Measurements from ENCODE around the gene VARS1. TPM values are rescaled to one million over a fixed set of nuclear protein-coding genes. Genes with fewer than 3 reads are reported as not detected.
A peak's percentile ranks its signal among the peaks of the same experiment; 100 is the strongest.
"Not testable (repeated sequence)": the region's sequence is repeated elsewhere in the genome, so short reads cannot be mapped to it uniquely, and the experiment has no call there.

VARS1 gene
- total RNA-seq, 1 donor from 2014 or later = 73.4 TPM

- no peak for TF ChIP-seq CTCF (IDR thresholded peaks at IDR 0.05)
- Mint-ChIP-seq H3K4me3 (ENCODE audit: unreplicated experiment) (no peak overlapping the region), H3K27me3 (ENCODE audit: unreplicated experiment) (no peaks in the 10 kb centered on the region), H3K9me3 (ENCODE audit: unreplicated experiment) (no peaks in the 10 kb centered on the region), H3K27ac (ENCODE audit: unreplicated experiment) (no peak overlapping the region), H3K4me1 (ENCODE audit: unreplicated experiment) (no peaks in the 10 kb centered on the region), H3K36me3 (ENCODE audit: unreplicated experiment) (peaks cover 2% of the 10 kb centered on the region)
- no peak for DNase-seq (ENCODE audit: extremely low spot score, unreplicated experiment)
These were observed 4.2 kb upstream of the VARS1 start for GRCh38 chr6:31799781-31800180.

GRCh38 chr6:31797588-31797987 is 2.0 kb upstream of the VARS1 start:
- no peaks in the 10 kb centered on the region for H3K27me3 Mint-ChIP-seq (ENCODE audit: unreplicated experiment)
- DNase-seq (ENCODE audit: extremely low spot score, unreplicated experiment) = no peak
- H3K4me3 Mint-ChIP-seq (ENCODE audit: unreplicated experiment) = no peak overlapping the region
- H3K9me3 Mint-ChIP-seq (ENCODE audit: unreplicated experiment) = no peaks in the 10 kb centered on the region
- TF ChIP-seq CTCF (IDR thresholded peaks at IDR 0.05) = no peak
- H3K36me3 Mint-ChIP-seq (ENCODE audit: unreplicated experiment) = peaks cover 2% of the 10 kb centered on the region
- peaks cover 13% of the 10 kb centered on the region for H3K4me1 Mint-ChIP-seq (ENCODE audit: unreplicated experiment)
- H3K27ac Mint-ChIP-seq (ENCODE audit: unreplicated experiment) = peak overlapping the region; percentile 14

GRCh38 chr6:31796993-31797385 is 1.4 kb upstream of the VARS1 start:
- Mint-ChIP-seq H3K4me3 (ENCODE audit: unreplicated experiment) (peak overlapping the region; percentile 58), H3K27me3 (ENCODE audit: unreplicated experiment) (no peaks in the 10 kb centered on the region), H3K4me1 (ENCODE audit: unreplicated experiment) (peaks cover 13% of the 10 kb centered on the region), H3K36me3 (ENCODE audit: unreplicated experiment) (peaks cover 2% of the 10 kb centered on the region), H3K27ac (ENCODE audit: unreplicated experiment) (peak overlapping the region; percentile 3), H3K9me3 (ENCODE audit: unreplicated experiment) (no peaks in the 10 kb centered on the region)
- TF ChIP-seq CTCF (IDR thresholded peaks at IDR 0.05) = no peak
- DNase-seq (ENCODE audit: extremely low spot score, unreplicated experiment) = no peak

GRCh38 chr6:31794866-31795615 is 511 bp downstream of the VARS1 start:
- Mint-ChIP-seq H3K36me3 (ENCODE audit: unreplicated experiment) (peaks cover 9% of the 10 kb centered on the region), H3K4me1 (ENCODE audit: unreplicated experiment) (peaks cover 17% of the 10 kb centered on the region), H3K4me3 (ENCODE audit: unreplicated experiment) (peak overlapping the region; percentile 99), H3K9me3 (ENCODE audit: unreplicated experiment) (no peaks in the 10 kb centered on the region), H3K27ac (ENCODE audit: unreplicated experiment) (peak overlapping the region; percentile 99), H3K27me3 (ENCODE audit: unreplicated experiment) (no peaks in the 10 kb centered on the region)
- TF ChIP-seq CTCF (IDR thresholded peaks at IDR 0.05) = no peak
- no peak for DNase-seq (ENCODE audit: extremely low spot score, unreplicated experiment)

GRCh38 chr6:31794294-31794865 is 1.2 kb downstream of the VARS1 start:
- Mint-ChIP-seq H3K4me3 (ENCODE audit: unreplicated experiment) (peak overlapping the region; percentile 99), H3K36me3 (ENCODE audit: unreplicated experiment) (peaks cover 11% of the 10 kb centered on the region), H3K4me1 (ENCODE audit: unreplicated experiment) (peaks cover 17% of the 10 kb centered on the region), H3K27me3 (ENCODE audit: unreplicated experiment) (no peaks in the 10 kb centered on the region), H3K27ac (ENCODE audit: unreplicated experiment) (peak overlapping the region; percentile 99), H3K9me3 (ENCODE audit: unreplicated experiment) (no peaks in the 10 kb centered on the region)
- no peak for TF ChIP-seq CTCF (IDR thresholded peaks at IDR 0.05)
- DNase-seq (ENCODE audit: extremely low spot score, unreplicated experiment) = no peak

- Mint-ChIP-seq H3K4me3 (ENCODE audit: unreplicated experiment) (peak overlapping the region; percentile 99), H3K27ac (ENCODE audit: unreplicated experiment) (peak overlapping the region; percentile 99), H3K36me3 (ENCODE audit: unreplicated experiment) (peaks cover 11% of the 10 kb centered on the region), H3K4me1 (ENCODE audit: unreplicated experiment) (peaks cover 17% of the 10 kb centered on the region)
- not testable (repeated sequence) for H3K9me3 Mint-ChIP-seq (ENCODE audit: unreplicated experiment); H3K27me3 Mint-ChIP-seq (ENCODE audit: unreplicated experiment); DNase-seq (ENCODE audit: extremely low spot score, unreplicated experiment)
These were observed 1.7 kb downstream of the VARS1 start for GRCh38 chr6:31793927-31794245.
